Peyer's patch (tissue), 4 donors: ENCODE measurements around the gene BATF3. TPM values are rescaled to one million over a fixed set of nuclear protein-coding genes. Genes with fewer than 3 reads are reported as not detected.
A peak's percentile ranks its signal among the peaks of the same experiment; 100 is the strongest.
"Not testable (repeated sequence)": the region's sequence is repeated elsewhere in the genome, so short reads cannot be mapped to it uniquely, and the experiment has no call there.

ENCODE experiments used
- DNase-seq, 3 donors: peaks; one replicate each; pipeline ENCODE4 v3.0.0-alpha.2; 2017 to 2019
- H3K27ac ChIP-seq, 4 donors: fragments of 200-600 bp; sonication (generic); one replicate each; pipeline ENCODE4 v1.5.1; 2016 to 2019
- H3K27me3 ChIP-seq, 2 donors: fragments of 200-600 bp; sonication (generic); one replicate each; pipeline ENCODE4 v1.5.1; 2019
- H3K36me3 ChIP-seq, 3 donors: fragments of 200-600 bp; sonication (generic); one replicate each; pipeline ENCODE4 v1.5.1; 2016 to 2019
- H3K4me1 ChIP-seq, 4 donors: fragments of 200-600 bp; sonication (generic); one replicate each; pipeline ENCODE4 v1.5.1; 2016 to 2019
- H3K4me3 ChIP-seq, 4 donors: fragments of 200-600 bp; sonication (generic); 1 replicate in 3 of 4; 2 replicates in 1 of 4; pipeline ENCODE4 v1.5.1; 2016 to 2019; ENCODE audit warnings: mild to moderate bottlenecking in 1 of 4
- H3K9me3 ChIP-seq, 4 donors: fragments of 200-600 bp; sonication (generic); one replicate each; pipeline ENCODE4 v1.5.1; 2016 to 2019; ENCODE audit warnings: mild to moderate bottlenecking in 1 of 4
- CTCF ChIP-seq, 6 experiments: fragments of 450-650 bp in 4 of 6; fragments of 200-600 bp in 2 of 6; sonication (generic) in 1 of 6; IDR thresholded peaks; one replicate each; pipeline ENCODE4 v1.5.1; 2017 to 2019; ENCODE audit warnings: antibody characterized with exemption in 6 of 6, mild to moderate bottlenecking in 3 of 6, moderate library complexity in 1 of 6
- POLR2A ChIP-seq, 2 donors: fragments of 450-650 bp; IDR thresholded peaks; one replicate each; pipeline ENCODE4 v1.5.1; 2017; ENCODE audit warnings: antibody characterized with exemption in 2 of 2, mild to moderate bottlenecking in 2 of 2, moderate library complexity in 2 of 2
- total RNA-seq, 4 donors: library from RNA; depleted of rRNA; stranded (reverse); fragments of >200 nt; gene quantifications; one replicate each; pipeline ENCODE4 v1.1.0, GENCODE V29; 2016

Gene BATF3
- total RNA-seq, 4 donors from 2014 or later: 2.1 to 6.6 (median 4.7) TPM; not detected in 1

DNA sequence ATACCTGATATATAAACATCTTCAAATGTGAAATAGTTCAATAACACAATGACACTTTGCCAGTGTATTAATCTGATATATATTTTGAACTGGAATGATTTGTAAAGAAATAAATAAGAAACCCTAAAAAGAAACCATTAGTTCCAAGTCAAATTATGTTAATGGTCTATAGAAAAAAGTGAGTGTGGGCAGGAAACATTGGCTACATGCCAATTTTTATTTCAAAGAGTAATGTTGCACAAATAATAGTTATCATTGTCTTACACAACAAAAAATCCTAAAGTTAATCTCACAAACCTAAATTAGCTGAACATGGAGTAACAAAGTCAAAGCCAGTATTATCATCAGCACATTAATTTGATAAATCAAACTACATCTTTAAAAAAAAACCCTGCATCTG lies 37.9 kb upstream of the BATF3 start:
- Histone ChIP-seq H3K36me3 (no peaks in the 10 kb centered on the region), H3K27ac (no peak overlapping the region), H3K27me3 (no peaks in the 10 kb centered on the region), H3K4me1 (no peaks in the 10 kb centered on the region), H3K4me3 (no peak overlapping the region), H3K9me3 (no peaks in the 10 kb centered on the region)
- DNase-seq: no peak
- TF ChIP-seq POLR2A (IDR thresholded peaks at IDR 0.05) (no peak), CTCF (IDR thresholded peaks at IDR 0.05) (no peak)

GRCh38 chr1:212733109-212733508 lies 33.5 kb upstream of the BATF3 start:
- Histone ChIP-seq H3K9me3 (no peaks in the 10 kb centered on the region), H3K27me3 (no peaks in the 10 kb centered on the region), H3K27ac (no peak overlapping the region), H3K36me3 (no peaks in the 10 kb centered on the region), H3K4me3 (no peak overlapping the region), H3K4me1 (no peaks in the 10 kb centered on the region)
- DNase-seq: no peak
- TF ChIP-seq POLR2A (IDR thresholded peaks at IDR 0.05) (no peak), CTCF (IDR thresholded peaks at IDR 0.05) (no peak)

GRCh38 chr1:212731630-212732029 lies 32.0 kb upstream of the BATF3 start:
- H3K27me3 ChIP-seq: no peaks in the 10 kb centered on the region
- H3K4me3 ChIP-seq: no peak overlapping the region
- H3K27ac ChIP-seq: no peak overlapping the region
- no peaks in the 10 kb centered on the region for H3K4me1 ChIP-seq
- DNase-seq: no peak
- no peaks in the 10 kb centered on the region for H3K9me3 ChIP-seq
- no peak for TF ChIP-seq POLR2A (IDR thresholded peaks at IDR 0.05)
- no peak for TF ChIP-seq CTCF (IDR thresholded peaks at IDR 0.05)
- no peaks in the 10 kb centered on the region for H3K36me3 ChIP-seq

- no peak overlapping the region for H3K4me3 ChIP-seq
- no peak overlapping the region for H3K27ac ChIP-seq
- no peaks in the 10 kb centered on the region for H3K4me1 ChIP-seq
- H3K9me3 ChIP-seq: peaks cover 0 to 4% (median 0%) of the 10 kb centered on the region in 4 donors
- TF ChIP-seq POLR2A (IDR thresholded peaks at IDR 0.05): no peak
- TF ChIP-seq CTCF (IDR thresholded peaks at IDR 0.05): no peak
- H3K27me3 ChIP-seq: no peaks in the 10 kb centered on the region
- DNase-seq: peak in 1 of 3 donors; percentile 54
- H3K36me3 ChIP-seq: no peaks in the 10 kb centered on the region
These were observed 29.0 kb upstream of the BATF3 start for GRCh38 chr1:212728606-212729005.

DNA sequence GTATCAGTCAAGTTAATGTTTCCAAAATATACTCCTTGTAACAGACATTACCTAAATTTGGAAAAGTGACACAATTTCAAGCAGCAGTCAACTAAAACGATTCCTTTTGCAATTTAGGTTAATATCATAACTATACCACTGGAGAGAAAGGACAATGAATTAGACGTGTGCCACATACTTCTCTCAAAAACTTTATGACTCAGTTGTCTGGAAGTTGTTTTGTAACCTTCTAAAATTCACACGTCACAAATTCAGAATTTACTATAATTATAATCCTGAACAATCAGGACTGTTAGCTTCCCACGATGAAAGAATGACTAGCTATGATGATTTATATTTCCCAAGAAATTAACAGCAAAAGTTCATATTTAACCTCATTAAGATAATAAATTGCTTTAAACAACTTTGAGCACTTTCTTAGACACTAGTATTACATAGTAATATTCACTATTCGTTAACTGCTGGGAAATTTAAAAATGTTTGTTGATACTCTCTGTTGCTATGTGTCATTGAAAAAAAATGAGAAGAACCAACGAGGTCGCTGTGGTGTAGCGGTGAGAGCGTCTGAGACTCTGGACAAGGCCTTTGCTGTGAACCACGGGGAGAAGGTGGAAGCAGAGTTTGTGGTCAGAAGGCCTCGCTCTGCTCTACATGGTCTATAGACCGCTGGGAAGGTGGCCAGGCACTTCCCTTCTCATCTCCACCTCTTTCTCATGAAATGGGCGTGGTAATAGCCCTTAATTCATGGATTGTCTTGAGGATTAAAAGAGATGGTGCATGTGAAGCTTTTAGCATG lies 27.9 kb upstream of the BATF3 start:
- no peak for DNase-seq
- peaks cover 0 to 4% (median 0%) of the 10 kb centered on the region in 4 donors for H3K9me3 ChIP-seq

GRCh38 chr1:212724679-212725078 lies 25.0 kb upstream of the BATF3 start:
- not testable (repeated sequence) for H3K9me3 ChIP-seq, H3K27me3 ChIP-seq, H3K36me3 ChIP-seq, H3K4me1 ChIP-seq, H3K27ac ChIP-seq, DNase-seq, H3K4me3 ChIP-seq

More for the DNA sequence above, 27.9 kb upstream of the BATF3 start:
- H3K27me3 ChIP-seq: no peaks in the 10 kb centered on the region
- peak overlapping the region in 1 of 4 donors; percentile 3 for H3K27ac ChIP-seq
- no peak for TF ChIP-seq CTCF (IDR thresholded peaks at IDR 0.05)
- no peak for TF ChIP-seq POLR2A (IDR thresholded peaks at IDR 0.05)
- H3K36me3 ChIP-seq: no peaks in the 10 kb centered on the region
- H3K4me3 ChIP-seq: no peak overlapping the region
- H3K4me1 ChIP-seq: no peaks in the 10 kb centered on the region
